Ascending aorta (tissue), 2 donors: ENCODE measurements around the gene RHBDD2. TPM values are rescaled to one million over a fixed set of nuclear protein-coding genes. Genes with fewer than 3 reads are reported as not detected.
"Not testable (repeated sequence)": the region's sequence is repeated elsewhere in the genome, so short reads cannot be mapped to it uniquely, and the experiment has no call there.

Experiments
- DNase-seq, 2 donors: peaks; one replicate each; pipeline ENCODE4 v3.0.0-alpha.2; 2019; ENCODE audit warnings: low spot score in 2 of 2
- H3K27ac ChIP-seq, 2 donors: fragments of 200-600 bp; sonication (generic); one replicate each; pipeline ENCODE4 v1.5.1; 2016 to 2017; ENCODE audit warnings: mild to moderate bottlenecking in 1 of 2
- H3K27me3 ChIP-seq: fragments of 200-600 bp; sonication (generic); one replicate; pipeline ENCODE4 v1.5.1; 2017
- H3K36me3 ChIP-seq, 2 donors: fragments of 200-600 bp; sonication (generic); one replicate each; pipeline ENCODE4 v1.5.1; 2016
- H3K4me1 ChIP-seq, 2 donors: fragments of 200-600 bp; sonication (generic); one replicate each; pipeline ENCODE4 v1.5.1; 2016 to 2017; ENCODE audit warnings: mild to moderate bottlenecking in 1 of 2
- H3K4me3 ChIP-seq, 2 donors: fragments of 200-600 bp; sonication (generic); one replicate each; pipeline ENCODE4 v1.5.1; 2016 to 2017; ENCODE audit warnings: mild to moderate bottlenecking in 1 of 2
- H3K9me3 ChIP-seq, 2 donors: fragments of 200-600 bp; sonication (generic); one replicate each; pipeline ENCODE4 v1.5.1; 2016
- intact Hi-C: fragments of 100-400 bp; cut with DNase I; formaldehyde crosslinking; loops from one replicate; pipeline ENCODE4 v1.15.1; 2023
- total RNA-seq: library from RNA; depleted of rRNA; stranded (reverse); fragments of >200 nt; gene quantifications from one replicate; pipeline ENCODE4 v1.1.0, GENCODE V29; 2016
- TF ChIP-seq, protein P1 (sequence below), 3 experiments: fragments of 200-600 bp in 2 of 3; fragments of 450-650 bp in 1 of 3; sonication (generic) in 2 of 3; IDR thresholded peaks; one replicate each; pipeline ENCODE4 v1.5.1; 2016 to 2019; ENCODE audit warnings: antibody characterized with exemption in 3 of 3, mild to moderate bottlenecking in 1 of 3, moderate library complexity in 1 of 3

RHBDD2 gene
- total RNA-seq, 1 donor from 2014 or later: 51.7 TPM

DNA sequence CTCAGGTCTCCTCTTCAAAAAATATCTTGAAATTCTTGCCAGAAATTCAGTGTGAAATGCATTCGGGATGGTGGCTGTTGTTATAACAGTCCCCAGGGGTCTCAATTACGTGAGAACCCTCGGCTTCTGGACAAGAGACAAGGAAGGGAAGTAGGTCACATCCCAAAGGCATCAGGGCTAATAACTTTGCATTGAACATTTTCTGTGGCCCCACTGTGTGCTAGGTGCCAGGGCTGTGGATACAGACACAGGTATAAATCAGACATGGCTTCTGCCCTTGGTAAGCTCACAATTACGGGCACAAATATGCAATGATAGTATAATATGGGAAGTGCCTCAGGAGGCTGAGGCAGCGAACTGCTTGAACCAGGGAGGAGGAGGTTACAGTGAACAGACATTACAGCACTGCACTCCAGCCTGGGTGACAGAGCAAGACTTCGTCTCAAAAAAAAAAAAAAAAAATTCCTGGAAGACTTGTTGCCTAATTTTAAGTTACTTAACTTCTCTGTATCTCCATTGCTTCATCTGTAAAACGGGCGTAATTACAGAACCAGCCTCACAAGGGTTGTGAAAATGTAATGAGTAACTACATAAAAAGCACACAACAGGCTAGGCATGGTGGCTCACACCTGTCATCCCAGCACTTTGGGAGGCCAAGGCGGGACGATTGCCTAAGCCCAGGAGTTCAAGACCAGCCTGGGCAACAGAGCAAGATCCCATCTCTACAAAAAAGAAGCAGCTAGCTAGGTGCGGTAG, 2.5 kb upstream of the RHBDD2 start:
- peaks cover 0 to 10% of the 10 kb centered on the region in 2 donors for H3K4me1 ChIP-seq
- no peak for DNase-seq
- H3K27ac ChIP-seq: no peak overlapping the region
- H3K36me3 ChIP-seq: peaks cover under 1 to 6% of the 10 kb centered on the region in 2 donors
- TF ChIP-seq, protein P1, sequence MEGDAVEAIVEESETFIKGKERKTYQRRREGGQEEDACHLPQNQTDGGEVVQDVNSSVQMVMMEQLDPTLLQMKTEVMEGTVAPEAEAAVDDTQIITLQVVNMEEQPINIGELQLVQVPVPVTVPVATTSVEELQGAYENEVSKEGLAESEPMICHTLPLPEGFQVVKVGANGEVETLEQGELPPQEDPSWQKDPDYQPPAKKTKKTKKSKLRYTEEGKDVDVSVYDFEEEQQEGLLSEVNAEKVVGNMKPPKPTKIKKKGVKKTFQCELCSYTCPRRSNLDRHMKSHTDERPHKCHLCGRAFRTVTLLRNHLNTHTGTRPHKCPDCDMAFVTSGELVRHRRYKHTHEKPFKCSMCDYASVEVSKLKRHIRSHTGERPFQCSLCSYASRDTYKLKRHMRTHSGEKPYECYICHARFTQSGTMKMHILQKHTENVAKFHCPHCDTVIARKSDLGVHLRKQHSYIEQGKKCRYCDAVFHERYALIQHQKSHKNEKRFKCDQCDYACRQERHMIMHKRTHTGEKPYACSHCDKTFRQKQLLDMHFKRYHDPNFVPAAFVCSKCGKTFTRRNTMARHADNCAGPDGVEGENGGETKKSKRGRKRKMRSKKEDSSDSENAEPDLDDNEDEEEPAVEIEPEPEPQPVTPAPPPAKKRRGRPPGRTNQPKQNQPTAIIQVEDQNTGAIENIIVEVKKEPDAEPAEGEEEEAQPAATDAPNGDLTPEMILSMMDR (IDR thresholded peaks at IDR 0.05): no peak
- H3K27me3 ChIP-seq: no peaks in the 10 kb centered on the region
- H3K9me3 ChIP-seq: no peaks in the 10 kb centered on the region
- H3K4me3 ChIP-seq: no peak overlapping the region
- intact Hi-C loops: loop anchor here (5.0 to 10.0 kb wide), 2 partner anchors 139 to 418 kb away; partner anchors contain the start of gene HIP1

DNA sequence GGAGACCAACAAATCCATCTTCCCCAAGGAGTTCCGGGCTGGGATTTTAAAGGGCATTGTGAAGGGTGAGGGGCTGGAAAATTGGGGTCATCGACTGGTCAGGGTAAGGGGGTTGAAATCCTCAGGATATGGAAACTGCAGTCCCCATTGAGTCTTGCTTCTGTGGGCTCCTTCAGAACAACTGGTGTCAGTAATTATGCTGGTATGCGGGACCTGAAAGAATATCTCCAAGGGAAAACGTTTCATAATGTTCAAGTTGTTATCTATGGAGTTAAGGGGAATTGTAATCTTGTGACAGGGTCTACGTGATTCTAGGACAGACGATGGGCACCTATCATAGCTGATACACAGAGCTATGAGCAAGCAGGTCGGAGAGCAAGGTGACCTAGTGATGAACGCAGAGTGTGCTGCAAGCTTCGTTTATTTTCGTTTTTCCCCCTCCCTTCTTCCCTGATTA, 494 bp upstream of the RHBDD2 start:
- peaks cover 16 to 26% of the 10 kb centered on the region in 2 donors for H3K36me3 ChIP-seq
- intact Hi-C loops: loop anchor here (2.0 to 10.0 kb wide), 3 partner anchors 88 to 416 kb away; partner anchors contain the start of gene HIP1
- DNase-seq: no peak
- no peaks in the 10 kb centered on the region for H3K9me3 ChIP-seq
- H3K4me3 ChIP-seq: peak overlapping the region; percentile 67 to 93
- TF ChIP-seq, protein P1 (IDR thresholded peaks at IDR 0.05): no peak
- H3K27me3 ChIP-seq: no peaks in the 10 kb centered on the region
- peaks cover 0 to 10% of the 10 kb centered on the region in 2 donors for H3K4me1 ChIP-seq
- H3K27ac ChIP-seq: peak overlapping the region; percentile 71 to 72

DNA sequence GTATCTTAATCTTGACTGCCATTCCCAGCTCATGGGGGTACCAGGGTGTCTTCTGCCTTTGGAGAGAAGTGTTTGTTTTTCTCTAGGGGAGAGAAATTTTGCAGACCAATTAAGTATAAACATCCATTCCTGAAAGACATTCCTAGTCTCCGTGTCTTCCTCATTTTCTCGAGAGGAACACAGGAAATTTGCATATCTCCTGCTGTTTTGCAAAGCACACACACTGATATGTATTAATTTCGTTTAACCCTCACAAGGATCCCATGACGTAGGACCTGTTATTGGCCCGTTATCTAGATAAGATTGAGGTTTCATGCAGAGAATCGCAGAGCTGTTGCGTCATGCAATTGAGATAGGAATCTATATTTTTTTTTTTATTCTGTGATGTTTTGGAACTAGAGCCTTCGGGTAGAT, 944 bp downstream of the RHBDD2 start:
- intact Hi-C loops: loop anchor here (1.0 to 10.0 kb wide), 6 partner anchors 35 to 415 kb away; partner anchors contain the start of genes HIP1 and TMEM120A

DNA sequence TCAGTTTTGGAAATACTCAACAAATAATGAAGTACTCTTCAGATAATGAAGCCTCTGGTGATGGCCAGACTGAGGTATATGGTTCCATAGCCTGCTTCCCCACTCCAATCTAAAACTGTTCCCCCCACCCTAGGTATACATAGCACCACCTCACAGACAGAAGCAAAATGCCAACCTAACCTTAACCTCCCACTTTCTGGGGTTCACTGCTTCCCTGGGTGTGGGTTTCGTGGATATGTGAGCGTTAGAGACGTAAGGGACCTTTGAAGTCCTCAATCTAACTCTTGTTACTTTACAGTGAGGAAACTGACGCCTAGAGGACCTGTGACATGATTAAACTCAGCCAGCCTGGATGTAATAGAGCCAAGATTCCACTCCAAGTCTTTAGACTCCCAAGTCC, 1.4 kb downstream of the RHBDD2 start:
- Histone ChIP-seq H3K36me3 (peaks cover 35 to 45% of the 10 kb centered on the region in 2 donors), H3K4me1 (peaks cover 0 to 10% of the 10 kb centered on the region in 2 donors), H3K9me3 (no peaks in the 10 kb centered on the region), H3K27me3 (no peaks in the 10 kb centered on the region), H3K27ac (no peak overlapping the region), H3K4me3 (peak overlapping the region; percentile 67 to 93)
- TF ChIP-seq, protein P1 (IDR thresholded peaks at IDR 0.05): no peak
- DNase-seq: no peak
- intact Hi-C loops: no loop called here

More for the DNA sequence above, 944 bp downstream of the RHBDD2 start:
- Histone ChIP-seq H3K4me3 (peak overlapping the region; percentile 67 to 93), H3K27me3 (no peaks in the 10 kb centered on the region), H3K9me3 (no peaks in the 10 kb centered on the region), H3K4me1 (peaks cover 0 to 10% of the 10 kb centered on the region in 2 donors), H3K27ac (peak overlapping the region in 1 of 2 donors; percentile 69), H3K36me3 (peaks cover 30 to 40% of the 10 kb centered on the region in 2 donors)
- TF ChIP-seq, protein P1 (IDR thresholded peaks at IDR 0.05): no peak
- no peak for DNase-seq

DNA sequence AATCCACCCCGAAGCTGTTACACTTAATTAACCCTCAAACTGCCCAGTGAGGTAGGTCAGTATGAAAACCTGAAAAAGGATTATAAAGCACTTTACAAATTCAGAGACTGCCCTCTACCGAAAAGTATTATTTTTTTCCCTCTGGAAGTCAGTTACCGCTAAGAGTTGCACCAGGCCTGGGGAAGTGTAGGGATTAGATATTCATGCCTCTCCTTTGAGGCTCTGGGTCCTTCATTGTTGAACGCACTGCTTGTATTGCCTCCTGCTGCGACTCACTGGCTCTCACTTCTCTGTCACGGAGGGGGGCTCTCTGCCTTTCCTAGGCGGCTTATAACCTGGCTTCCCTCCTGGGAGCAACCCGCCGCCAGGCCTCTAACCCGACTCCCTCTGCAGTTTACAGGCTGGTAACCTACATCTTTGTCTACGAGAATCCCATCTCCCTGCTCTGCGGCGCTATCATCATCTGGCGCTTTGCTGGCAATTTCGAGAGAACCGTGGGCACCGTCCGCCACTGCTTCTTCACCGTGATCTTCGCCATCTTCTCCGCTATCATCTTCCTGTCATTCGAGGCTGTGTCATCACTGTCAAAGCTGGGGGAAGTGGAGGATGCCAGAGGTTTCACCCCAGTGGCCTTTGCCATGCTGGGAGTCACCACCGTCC, 2.7 kb downstream of the RHBDD2 start:
- TF ChIP-seq, protein P1 (IDR thresholded peaks at IDR 0.05): no peak
- Histone ChIP-seq H3K27ac (no peak overlapping the region), H3K36me3 (peaks cover 42 to 58% of the 10 kb centered on the region in 2 donors), H3K4me3 (no peak overlapping the region), H3K27me3 (no peaks in the 10 kb centered on the region), H3K9me3 (no peaks in the 10 kb centered on the region), H3K4me1 (peaks cover 0 to 10% of the 10 kb centered on the region in 2 donors)
- intact Hi-C loops: no loop called here
- no peak for DNase-seq

DNA sequence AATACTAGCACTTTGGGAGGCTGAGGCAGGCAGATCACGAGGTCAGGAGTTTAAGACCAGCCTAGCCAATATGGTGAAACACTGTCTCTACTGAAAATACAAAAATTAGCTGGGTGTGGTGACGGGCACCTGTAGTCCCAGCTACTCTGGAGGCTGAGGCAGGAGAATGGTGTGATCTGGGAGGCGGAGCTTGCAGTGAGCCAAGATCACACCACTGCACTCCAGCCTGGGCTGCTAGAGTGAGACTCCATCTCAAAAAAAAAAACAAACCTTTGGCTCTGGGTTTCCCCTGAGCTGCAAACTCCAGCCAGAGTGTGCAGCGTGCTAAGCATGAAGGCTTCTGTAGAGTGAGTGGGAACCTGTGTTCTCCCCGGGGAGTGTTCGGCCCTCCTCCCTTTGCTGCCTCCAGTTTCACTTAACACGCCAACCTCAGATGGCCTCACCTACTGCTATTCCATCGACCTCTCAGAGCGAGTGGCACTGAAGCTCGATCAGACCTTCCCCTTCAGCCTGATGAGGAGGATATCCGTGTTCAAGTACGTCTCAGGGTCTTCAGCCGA, 4.5 kb downstream of the RHBDD2 start:
- intact Hi-C loops, H3K9me3 ChIP-seq: not testable (repeated sequence)

More for the DNA sequence above, 4.5 kb downstream of the RHBDD2 start:
- H3K27me3 ChIP-seq, H3K4me3 ChIP-seq, H3K27ac ChIP-seq, H3K4me1 ChIP-seq, DNase-seq: not testable (repeated sequence)
- peaks cover 52 to 67% of the 10 kb centered on the region in 2 donors for H3K36me3 ChIP-seq
